ENCODE results near the gene BRIP1.
"Not testable (repeated sequence)": the region's sequence is repeated elsewhere in the genome, so short reads cannot be mapped to it uniquely, and the experiment has no call there.

The BRIP1 gene

DNA sequence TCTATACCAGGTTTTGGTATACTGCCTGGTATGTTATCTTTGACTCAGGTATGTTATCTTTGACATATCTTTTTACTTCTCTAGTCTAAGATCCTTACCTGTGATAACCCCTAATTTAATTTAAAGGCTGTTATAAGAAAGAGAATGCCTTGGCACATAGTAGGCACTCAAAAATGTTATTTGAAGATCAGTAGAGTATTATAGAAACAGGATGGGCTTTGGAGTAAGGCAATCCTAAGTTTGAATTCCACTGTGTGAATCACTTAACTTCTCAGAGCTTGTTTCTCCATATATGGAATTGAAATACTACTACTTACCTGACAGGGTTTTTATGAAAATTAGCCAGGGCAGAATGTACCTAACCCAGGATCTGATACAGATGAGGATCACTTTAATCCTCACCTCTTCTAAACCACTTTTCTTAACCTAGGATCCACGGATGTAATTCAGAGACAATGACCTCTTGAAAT, 1.2 kb downstream of the BRIP1 start:
- DNase-seq, result no peak

DNA sequence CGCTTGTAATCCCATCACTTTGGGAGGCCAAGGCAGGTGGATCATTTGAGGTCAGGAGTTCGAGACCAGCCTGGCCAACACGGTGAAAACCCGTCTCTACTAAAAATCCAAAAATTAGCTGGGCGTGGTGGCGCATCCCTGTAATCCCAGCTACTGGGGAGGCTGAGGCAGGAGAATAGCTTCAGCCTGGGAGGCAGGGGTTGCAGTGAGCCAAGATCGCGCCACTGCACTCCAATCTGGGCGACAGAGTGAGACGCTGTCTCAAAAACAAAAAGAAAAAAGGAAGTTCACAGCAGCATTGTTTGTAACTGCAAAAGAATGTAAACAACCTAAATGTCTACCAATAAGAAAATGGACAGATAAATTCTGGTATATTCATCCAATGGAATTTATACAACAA, 2.9 kb downstream of the BRIP1 start:
- DNase-seq, result not testable (repeated sequence)

DNA sequence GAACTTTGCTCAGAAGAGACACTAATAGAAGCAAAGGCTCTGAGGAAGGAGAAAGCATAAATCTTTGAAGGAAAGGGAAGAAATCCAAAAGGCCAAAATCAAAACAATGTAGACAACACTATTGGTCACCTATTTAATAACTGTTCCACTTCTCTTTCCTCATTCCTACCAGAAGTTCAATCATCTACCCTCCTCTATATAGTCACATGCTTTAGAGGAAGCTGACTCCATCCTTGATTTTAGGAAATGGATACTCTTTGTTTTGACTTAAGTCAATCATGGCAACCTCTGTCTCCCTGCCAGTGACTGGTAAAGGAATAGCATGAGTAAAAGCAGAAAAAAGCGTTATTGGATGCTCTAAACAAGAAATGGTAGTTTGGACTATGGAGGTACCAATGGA, 7.3 kb downstream of the BRIP1 start:
- DNase-seq, result no peak

DNA sequence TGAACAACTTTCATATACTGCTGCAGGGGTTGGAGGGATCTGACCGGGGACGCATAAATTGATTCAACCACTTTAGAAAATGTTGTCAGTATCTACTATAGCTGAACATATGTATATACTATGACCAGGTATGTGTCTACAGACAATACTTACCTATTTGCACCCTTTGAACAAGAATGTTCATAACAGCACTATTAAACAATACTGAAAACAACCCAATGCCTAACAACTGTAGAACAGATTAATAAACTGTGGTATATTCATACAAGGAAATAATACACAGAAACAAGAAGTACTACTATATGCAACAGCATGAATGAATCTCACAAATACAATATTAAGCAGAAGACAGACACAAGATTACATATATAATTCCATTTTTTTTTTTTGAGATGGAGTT, 10.5 kb downstream of the BRIP1 start:
- DNase-seq, result no peak

DNA sequence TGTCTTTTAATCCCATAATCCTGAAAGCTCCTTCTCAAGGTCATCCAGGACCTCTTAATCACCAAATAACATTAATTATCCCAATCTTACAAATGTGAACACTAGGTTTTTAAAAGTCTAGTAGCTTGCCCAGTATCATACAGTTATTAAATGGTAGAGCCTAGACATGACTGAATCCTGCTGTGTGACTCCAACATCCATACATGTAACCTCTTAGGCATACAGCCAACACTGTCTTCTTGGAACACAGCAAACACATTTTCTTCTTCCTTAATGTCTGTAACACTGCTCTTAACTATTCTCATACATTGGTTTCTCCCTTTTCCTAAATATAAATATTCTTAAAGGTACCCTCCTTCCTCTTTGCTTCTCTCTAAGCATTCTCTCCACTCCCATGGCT, 13.7 kb downstream of the BRIP1 start:
- DNase-seq, result no peak

DNA sequence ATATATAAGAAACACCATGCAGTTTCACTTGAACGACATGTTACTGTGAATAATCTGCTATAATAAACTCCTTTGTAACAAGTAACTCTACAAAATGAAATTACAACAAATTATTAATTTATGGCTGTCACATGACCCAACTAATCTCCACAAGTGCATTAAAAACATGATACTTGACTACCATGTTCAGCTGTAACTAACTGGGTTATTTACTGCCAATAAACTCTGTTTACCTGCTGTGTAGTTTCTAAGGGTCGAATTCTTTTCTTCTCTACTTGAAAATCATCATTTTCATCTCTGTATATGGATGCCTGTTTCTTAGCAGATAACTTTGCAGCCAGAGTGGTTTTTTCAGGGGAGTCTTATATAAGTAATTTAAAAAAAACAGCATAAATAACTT, 14.4 kb downstream of the BRIP1 start:
- DNase-seq, result no peak

DNA sequence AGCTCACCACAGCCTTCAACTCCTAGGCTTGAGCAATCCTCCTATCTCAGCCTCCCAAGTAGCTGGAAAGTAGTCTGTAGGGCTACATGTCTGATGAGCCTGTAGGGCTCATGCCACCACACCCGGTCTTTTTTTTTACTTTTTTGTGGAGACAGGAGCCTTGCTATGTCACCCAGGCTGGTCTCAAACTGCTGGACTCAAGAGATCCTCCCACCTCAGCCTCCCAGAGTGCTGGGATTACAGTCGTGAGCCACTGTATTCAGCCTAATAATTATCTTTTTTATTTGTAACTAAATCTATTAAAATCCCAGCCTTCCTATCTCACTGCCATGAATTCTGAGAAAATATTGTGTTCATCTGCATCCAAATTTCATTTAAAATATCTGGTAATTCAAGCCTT, 15.1 kb downstream of the BRIP1 start:
- DNase-seq, result no peak

DNA sequence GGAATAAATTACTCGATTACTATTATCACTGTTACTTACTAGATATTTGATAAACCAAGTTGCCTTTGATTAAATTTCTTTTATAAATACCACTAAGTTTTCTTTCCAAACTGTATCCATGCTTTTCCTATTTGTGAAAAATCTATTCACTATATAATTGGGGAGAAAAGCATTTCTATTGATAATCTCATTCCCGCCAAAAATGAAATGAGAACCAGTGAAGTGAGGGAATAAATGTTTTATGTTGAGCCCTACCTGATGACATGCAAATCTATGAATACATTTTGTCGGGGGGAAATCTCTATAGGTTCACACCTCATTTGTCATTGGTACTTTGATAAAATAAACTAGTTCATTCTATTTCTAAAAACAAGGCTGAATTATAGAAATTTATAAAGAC, 15.7 kb downstream of the BRIP1 start:
- no peak for DNase-seq

DNA sequence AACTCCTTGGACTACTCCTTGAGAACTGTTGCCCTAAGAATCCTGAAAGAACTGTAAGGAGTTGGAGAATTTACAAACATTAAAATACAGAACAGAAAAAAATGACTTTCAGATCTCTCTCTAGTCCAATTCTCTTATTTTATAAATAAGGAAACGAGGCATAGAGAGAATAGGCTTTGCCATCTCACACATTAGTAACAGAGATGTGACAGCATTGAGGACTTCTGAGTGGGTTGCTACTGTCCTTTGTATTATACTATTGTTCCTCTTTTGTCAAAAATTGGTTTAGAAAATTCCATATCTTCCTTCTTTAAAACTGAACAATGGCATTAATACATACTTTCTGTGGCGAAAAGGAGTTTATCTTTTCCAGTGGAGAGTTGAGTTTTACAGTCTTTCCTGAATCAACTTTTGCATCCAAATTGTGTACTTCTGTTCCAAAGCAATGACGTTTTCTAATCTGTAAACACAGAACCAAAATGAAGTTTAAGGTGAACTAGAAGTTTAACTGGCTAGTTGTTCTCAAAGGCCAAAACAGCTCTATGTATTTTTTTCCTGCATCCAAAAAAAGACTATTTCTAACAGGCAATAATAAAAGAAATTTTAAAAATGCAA, 16.5 kb downstream of the BRIP1 start:
- DNase-seq, result no peak

DNA sequence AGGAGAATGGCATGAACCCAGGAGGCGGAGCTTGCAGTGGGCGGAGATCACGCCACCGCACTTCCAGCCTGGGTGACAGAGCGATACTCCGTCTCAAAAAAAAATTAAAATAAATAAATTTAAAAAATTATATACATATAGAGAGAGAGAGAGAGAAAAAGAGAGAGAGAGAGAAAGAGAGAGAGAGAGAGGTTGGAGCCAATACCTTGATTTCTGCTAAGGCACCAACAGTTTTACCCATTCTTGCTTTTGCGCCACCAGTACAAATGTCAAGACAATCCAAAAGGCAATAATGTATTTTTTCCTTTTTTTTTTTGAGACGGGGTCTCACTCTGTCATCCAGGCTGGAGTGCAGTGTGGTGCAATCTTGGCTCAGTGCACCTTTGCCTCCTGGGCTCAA, 17.2 kb downstream of the BRIP1 start:
- no peak for DNase-seq

DNA sequence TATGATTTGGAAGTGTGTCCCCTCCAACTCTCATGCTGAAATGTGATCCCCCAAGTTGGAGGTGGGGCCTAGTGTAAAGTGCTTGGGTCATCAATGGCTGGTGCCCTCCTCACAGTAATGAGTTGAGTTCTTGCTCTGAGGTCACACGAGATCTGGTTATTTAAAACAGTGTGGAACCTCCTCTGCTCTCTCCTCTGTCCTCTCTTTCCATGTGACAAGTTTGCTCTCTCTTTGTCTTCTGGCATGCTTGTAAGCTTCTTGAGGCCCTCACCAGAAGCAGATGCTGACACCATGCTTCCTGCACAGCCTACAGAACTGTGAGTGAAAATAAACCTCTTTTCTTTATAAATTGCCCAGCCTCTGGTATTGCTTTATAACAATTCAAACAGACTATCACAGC, 19.9 kb downstream of the BRIP1 start:
- no peak for DNase-seq

DNA sequence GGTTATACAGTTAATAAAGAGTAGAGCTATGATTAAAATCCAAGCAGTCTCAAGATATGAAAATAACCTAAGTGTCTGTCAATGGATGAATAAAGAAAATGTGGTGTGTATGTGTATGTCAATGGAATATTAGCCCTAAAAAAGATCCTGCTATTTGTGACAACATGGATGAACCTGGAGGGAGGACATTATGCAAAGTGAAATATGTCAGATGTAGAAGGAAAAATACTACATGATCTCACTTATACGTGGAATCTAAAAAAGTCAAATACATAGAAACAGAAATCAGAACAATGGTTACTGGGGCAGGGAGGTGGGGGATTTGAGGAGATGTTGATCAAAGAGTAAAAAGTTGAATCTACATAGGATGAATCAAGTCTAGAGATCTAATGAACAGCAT, 20.4 kb downstream of the BRIP1 start:
- no peak for DNase-seq

DNA sequence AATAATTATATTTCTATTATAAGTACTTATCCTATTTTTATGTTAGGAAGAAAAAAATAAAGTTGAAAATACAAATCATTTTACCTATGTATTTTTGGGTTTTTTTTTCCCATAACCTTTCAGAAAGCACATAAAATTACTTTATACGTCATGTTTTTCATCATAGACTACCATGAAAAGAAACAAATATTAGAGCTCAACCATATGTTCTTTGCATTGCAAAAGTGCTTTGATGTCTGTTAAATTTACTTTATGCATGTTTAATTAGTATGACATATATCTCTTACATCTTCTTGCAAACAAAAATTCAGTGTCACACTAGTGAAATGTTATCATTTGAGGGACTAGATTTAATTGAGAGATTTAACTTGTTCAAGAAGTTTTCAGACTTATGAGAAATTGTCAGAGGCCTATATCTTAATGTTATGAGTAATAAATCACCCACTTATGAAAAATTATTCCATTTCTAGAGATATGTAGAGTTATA, 24.0 kb downstream of the BRIP1 start:
- DNase-seq, result no peak

DNA sequence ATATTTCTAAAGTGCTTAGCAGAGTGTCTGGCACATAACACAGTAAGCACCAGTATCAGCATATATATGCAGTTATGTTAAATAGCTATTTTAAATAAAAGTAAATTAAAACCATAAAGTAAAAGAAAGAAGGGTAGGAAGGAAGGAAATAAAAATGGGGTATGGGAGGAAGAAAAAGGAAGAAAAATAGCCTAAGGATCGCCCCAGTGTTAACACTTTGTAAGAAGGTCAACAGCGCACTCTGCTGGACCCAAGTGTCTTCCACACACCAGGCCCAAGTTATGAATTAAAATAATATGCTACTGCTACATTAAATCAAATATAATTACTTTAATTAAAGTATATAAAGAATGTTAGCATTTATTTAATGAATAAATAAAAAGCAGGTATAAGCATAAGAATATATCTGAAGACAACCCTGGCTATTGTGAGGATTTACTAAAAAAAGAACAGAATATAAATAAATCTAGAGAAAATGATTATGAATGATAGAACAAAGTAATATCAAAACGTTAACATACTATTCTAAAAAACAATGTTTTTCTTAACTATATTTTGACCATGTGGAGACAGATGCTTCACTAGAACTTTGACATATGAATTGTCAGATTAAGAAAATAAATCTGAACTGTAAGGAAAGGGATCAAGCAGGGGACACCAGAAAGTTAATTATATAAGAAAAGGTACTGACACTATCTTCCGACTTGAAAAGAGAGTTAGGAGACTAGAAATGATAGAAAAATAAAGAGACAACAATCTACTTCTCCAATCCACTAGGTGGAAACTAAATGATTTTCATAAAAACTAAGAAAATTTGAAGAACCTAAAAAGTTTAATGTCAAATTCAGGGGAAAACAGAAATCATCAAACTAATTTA, 25.9 kb downstream of the BRIP1 start:
- DNase-seq, result peak; percentile 37

DNA sequence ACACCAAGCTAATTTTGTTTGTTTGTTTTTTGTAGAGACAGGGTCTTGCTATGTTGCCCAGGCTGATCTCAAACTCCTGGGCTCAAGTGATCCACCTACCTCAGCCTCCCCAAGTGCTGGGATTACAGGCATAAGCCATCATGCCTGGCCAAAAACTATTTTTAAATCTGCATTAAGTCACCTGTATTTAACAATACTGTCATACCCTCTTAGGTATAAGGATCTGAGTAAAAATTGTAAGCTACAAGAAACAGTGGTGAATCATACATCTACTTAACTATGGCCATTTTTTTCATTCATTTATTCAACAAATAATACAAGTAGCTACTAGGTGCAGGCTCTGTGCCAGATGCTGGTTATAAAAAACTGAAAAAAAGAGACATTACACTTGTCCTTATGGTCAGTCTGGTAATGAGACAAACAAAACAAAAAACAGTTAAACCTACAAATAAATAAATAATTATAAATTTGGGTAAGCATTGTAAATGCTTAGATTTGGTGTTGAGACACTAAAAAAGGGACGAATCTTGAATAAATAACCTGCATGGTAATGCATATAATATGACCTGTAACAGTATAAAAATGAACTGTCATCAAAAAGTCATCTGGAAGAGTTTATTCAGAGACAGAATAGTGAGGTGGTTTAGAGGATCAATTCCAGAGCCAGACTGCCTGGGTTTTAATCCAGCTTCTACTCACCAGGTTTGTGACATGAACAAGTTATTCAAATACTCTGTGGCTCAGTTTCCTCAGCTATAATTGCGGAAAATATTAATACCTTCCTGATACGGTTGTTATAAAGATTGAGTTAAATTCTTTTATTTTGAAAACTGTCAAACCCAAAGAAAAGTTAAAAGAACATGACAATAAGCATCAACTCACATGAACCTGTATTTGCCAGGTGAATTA, 26.8 kb downstream of the BRIP1 start:
- no peak for DNase-seq

DNA sequence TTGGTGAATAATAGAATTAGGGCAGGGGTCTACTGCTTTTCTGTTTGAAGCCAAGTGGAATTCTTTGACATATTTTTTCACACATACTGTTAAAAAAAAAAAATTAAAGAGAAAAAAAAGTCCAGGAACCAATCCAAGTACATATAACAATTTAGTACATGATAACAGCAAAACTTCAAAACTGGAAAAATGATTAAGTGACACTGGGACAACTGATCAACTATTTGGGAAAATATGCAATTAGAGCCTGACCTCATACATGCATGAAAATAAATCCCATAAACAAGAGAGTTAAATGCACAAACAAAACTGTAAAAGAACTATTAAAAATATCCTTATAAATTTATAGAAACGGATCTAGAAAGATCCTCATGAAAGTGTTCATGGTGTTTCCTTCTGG, 27.7 kb downstream of the BRIP1 start:
- DNase-seq, result no peak

DNA sequence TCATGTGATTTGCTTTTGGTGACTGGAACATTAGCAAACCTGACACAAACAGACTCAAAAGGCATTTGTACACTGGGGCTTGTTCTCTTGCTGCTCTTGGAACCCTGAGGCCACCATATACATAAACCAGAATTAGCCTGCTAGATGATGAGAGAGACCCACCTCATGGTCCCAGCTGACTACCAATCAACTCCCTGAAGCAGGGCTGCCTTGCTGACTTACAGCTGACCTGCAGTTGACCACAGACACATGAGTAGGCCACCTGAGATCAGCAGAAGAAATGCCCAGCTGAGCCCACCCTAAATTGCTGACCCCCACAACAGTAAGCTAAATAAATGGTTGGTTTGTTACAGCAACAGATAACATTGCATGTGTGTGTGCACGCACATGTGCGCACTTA, 28.7 kb downstream of the BRIP1 start:
- no peak for DNase-seq

DNA sequence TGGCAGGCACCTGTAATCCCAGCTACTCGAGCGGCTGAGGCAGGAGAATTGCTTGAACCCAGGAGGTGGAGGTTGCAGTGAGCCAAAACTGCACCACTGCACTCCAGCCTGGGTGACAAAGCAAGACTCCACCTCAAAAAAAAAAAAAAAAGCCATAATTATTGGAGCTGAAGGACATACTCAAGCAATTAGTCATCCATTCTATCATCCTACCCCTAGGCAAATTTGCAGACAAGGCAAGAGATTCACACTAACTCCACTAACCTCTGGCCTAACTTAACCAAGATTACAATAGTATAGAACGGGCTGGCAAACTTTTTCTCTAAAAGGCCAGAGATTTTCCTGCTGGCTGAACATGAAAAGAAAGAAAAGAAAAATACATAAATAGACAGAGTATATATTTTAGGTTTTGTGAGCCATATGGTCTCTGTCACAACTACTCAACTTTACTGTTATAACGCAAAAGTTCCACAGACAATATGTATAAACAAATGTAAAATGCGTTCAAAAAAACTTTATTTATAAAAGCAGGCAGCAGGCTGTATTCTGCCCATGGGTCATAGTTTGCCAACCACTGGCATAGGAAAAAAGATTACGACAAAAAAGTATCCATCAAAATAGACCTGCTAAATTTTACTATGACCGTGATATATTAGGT, 29.7 kb downstream of the BRIP1 start:
- DNase-seq, result no peak

DNA sequence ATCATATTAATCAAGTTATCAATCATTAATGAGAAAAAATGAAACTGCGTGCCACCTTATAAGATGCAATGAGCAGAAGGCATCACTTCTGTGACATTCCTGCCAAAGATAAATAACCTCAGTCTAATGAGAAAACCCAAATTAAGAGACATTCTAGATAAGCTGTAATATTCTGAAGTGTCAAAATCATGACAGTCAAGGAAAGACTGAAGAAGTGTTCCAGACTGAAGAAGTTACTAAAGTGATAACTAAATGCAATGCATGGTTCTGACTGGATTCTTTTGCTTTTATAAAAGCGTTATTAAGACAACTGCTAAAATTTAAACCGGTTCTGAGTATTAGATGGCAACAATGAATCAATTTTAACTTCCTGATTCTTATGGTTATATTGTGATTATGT, 30.9 kb downstream of the BRIP1 start:
- no peak for DNase-seq

DNA sequence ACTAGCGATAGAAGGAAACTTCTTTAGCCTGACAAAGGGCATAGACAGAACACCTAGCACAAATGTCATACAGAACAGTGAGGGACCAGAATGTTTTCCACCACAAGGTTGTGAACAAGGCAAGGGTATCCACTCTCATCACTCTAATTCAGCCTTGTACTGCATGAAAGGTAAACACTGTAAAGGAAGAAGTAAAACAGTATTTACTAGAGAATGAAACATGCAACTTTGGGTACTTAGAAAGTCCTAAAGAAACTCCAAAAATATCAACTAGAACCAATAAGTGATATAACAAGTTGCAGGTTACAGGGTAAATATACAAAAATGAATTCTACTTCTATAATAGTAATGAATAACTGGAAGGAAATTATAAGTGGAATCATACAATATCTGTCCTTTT, 32.2 kb downstream of the BRIP1 start:
- DNase-seq, result no peak

DNA sequence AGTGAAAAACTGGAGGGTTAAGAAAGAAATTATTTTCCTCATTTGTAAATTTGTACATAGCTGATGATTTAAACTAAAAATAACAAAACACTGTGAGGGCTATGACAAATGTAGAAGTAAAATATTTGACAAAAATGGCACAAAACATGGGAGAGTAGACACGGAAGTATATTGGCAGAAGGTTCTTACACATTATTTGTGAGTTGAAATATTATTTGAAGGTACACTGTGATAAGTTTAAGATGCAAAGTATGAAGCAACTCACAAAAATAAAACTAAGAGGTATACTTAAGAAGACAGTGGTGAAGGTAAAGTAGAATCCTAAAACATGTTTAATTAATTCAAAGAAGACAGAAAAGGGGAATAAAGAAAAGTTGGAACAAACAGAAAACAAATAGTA, 34.6 kb downstream of the BRIP1 start:
- DNase-seq, result no peak

DNA sequence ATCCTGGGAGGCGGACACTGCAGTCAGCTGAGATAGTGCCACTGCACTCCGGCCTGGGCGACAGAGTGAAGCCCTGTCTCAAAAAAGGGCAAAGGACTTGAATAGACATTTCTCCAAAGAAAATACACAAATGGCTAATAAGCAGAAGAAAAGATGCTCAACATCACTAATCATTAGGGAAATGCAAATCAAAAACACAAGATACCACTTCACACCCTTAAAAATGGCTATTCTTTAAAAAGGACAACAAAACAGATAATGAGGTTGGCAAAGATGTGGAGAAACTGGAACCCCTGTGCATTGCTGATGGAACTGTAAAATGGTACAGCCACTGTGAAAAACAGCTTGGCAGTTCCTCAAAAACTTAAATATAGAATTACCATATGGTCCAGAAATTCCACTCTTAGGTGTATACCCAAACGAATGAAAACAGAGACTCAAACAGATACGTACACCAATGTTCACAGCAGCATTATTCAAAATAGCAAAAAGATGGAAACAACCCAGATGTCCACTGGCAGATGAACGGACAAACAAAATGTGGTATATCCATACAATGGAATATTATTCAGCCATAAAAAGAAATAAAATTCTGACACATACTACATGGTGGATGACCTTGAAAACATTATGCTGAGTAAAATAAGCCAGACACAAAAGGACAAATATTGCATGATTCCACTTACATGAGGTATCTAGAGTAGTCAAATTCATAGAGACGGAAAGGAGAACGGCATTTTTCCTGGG, 35.5 kb downstream of the BRIP1 start:
- DNase-seq, result no peak
